Pancreas (tissue), 10 donors: ENCODE results near the gene AFF3. TPM values are rescaled to one million over a fixed set of nuclear protein-coding genes. Genes with fewer than 3 reads are reported as not detected.

Experiments used
- ATAC-seq, 4 donors: fragments of 200-7000 bp; cut with Tn5 transposase; one replicate each; pipeline versions ENCODE4 v1.8.0 to v1.9.1; 2020; ENCODE audit warnings: mild to moderate bottlenecking in 4 of 4, moderate library complexity in 4 of 4
- DNase-seq, 6 donors: peaks; one replicate each; pipeline ENCODE4 v3.0.0-alpha.2; 2020
- FAIRE-seq: peaks from 2 replicates; lab custom pipeline; 2012; peaks lifted over from hg19 to GRCh38; lab: Jason Lieb, UNC
- H3K27ac ChIP-seq, 4 donors: fragments of 200-600 bp; sonication (generic); 1 replicate in 3 of 4; 2 replicates in 1 of 4; pipeline versions ENCODE4 v1.5.0 to v1.8.0; 2020
- H3K27me3 ChIP-seq, 4 donors: fragments of 200-600 bp; one replicate each; pipeline ENCODE4 v1.8.0; 2021
- H3K36me3 ChIP-seq, 3 donors: fragments of 200-600 bp; sonication (generic) in 1 of 3; one replicate each; pipeline versions ENCODE4 v1.5.0 to v1.8.0; 2020 to 2021
- H3K4me1 ChIP-seq, 3 donors: fragments of 200-600 bp; one replicate each; pipeline ENCODE4 v1.8.0; 2021
- H3K4me3 ChIP-seq, 4 donors: fragments of 200-600 bp; sonication (generic) in 2 of 4; one replicate each; pipeline versions ENCODE4 v1.5.0 to v1.8.0; 2020 to 2021
- H3K9me3 ChIP-seq, 4 donors: fragments of 200-600 bp; one replicate each; pipeline ENCODE4 v1.8.0; 2021
- WGBS, 2 donors: extraction: QIAGEN DNeasy Blood & Tissue Kit; methylation state at CpG; one replicate each; pipeline ENCODE4 v1.1.7; 2013; 5-methylcytosine and 5-hydroxymethylcytosine counted together
- intact Hi-C, 3 donors: fragments of 100-400 bp; cut with DNase I; formaldehyde crosslinking; loops; one replicate each; pipeline versions ENCODE4 v1.11.1 to v1.14.2; 2022
- polyA plus RNA-seq, 2 donors: library from polyadenylated mRNA; stranded (reverse); fragments of 200-250 nt; gene quantifications; one replicate each; pipeline ENCODE4 v1.2.3, GENCODE V29; 2013
- total RNA-seq, 6 donors: library from RNA; stranded (reverse); fragmentation: NEBNext Ultra II Directional in 4 of 6; extraction: Animal tissue kit (Norgen Biotek cat#: 25700) in 4 of 6; gene quantifications; one replicate each; pipeline versions ENCODE4 v1.2.1 to v1.2.4, GENCODE V29; 2021 to 2023
- TF ChIP-seq, protein P1 (sequence below), 4 donors: fragments of 200-600 bp; sonication (generic) in 3 of 4; IDR thresholded peaks; one replicate each; pipeline versions ENCODE4 v1.5.0 to v1.8.0; 2021; ENCODE audit warnings: antibody characterized with exemption in 4 of 4
- donor health status: healthy with polysubstance abuse.
- donor health status: DM: no; HTN: no; CAD: no; lungs with moderate emphysema.
- donor health status: DM: no; HTN: no; CAD: no.
- donor health status: control.
- donor health status: control.
- donor health status: Bipolar disorder and iron deficiency.
- donor health status: DM: yes; HTN: yes; CAD: no.
- donor health status: DM: no; HTN: no; CAD: no.
- donor health status: DM: no; HTN: no; CAD: no.
- donor health status: DM: yes; HTN: yes; CAD: no.

AFF3 gene
- total and polyA plus RNA-seq, 8 donors: 0.19 to 1.1 (median 0.54) TPM

DNA sequence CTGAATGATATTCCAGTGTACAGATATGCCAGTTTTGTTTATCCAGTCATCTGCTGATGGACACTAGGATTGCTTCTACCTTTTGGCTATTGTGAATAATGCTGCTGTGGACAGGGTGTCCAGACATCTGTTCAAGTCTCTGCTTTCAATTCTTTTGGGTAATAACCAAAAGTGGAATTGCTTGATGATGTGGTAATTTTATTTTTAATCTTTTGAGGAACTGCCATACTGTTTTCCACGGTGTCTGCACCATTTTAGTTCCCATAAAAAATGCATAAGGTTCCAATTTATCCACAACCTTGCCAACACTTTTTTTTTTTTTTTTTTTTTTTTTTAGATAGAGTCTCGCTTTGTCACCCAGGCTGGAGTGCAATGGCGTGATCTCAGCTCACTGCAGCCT, 510.7 kb downstream of the AFF3 start:
- H3K4me3 ChIP-seq: no peak overlapping the region
- no peak for DNase-seq
- H3K27ac ChIP-seq: no peak overlapping the region
- WGBS, 2 donors: 84 to 98% methylated on average over 3 of the region's 3 CpGs
- TF ChIP-seq, protein P1, sequence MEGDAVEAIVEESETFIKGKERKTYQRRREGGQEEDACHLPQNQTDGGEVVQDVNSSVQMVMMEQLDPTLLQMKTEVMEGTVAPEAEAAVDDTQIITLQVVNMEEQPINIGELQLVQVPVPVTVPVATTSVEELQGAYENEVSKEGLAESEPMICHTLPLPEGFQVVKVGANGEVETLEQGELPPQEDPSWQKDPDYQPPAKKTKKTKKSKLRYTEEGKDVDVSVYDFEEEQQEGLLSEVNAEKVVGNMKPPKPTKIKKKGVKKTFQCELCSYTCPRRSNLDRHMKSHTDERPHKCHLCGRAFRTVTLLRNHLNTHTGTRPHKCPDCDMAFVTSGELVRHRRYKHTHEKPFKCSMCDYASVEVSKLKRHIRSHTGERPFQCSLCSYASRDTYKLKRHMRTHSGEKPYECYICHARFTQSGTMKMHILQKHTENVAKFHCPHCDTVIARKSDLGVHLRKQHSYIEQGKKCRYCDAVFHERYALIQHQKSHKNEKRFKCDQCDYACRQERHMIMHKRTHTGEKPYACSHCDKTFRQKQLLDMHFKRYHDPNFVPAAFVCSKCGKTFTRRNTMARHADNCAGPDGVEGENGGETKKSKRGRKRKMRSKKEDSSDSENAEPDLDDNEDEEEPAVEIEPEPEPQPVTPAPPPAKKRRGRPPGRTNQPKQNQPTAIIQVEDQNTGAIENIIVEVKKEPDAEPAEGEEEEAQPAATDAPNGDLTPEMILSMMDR (IDR thresholded peaks at IDR 0.05): no peak
- no peaks in the 10 kb centered on the region for H3K4me1 ChIP-seq
- no peaks in the 10 kb centered on the region for H3K9me3 ChIP-seq
- no peak for FAIRE-seq
- no peaks in the 10 kb centered on the region for H3K27me3 ChIP-seq
- no peak for ATAC-seq
- H3K36me3 ChIP-seq: no peaks in the 10 kb centered on the region
- intact Hi-C loops: no loop called here

DNA sequence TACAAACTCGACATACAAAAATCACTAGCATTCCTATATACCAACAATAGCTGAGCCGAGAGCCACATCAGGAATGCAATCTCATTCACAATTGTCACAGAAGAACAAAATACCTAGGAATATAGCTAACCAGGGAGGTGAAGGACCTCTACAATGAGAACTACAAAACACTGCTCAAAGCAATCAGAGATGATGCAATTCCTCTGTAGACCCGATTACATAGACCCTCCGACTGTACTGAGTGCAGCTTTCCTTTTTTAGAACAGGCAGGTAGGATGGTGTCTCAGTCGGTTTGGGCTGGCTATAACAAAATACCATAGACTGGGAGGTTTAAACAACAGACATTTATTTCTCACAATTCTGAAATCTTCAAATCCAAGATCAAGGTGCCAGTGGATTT, 513.1 kb downstream of the AFF3 start:
- Histone ChIP-seq H3K4me3 (no peak overlapping the region), H3K27me3 (no peaks in the 10 kb centered on the region), H3K27ac (no peak overlapping the region), H3K4me1 (no peaks in the 10 kb centered on the region), H3K36me3 (no peaks in the 10 kb centered on the region), H3K9me3 (no peaks in the 10 kb centered on the region)
- DNase-seq (no peak), ATAC-seq (no peak), FAIRE-seq (no peak)
- WGBS, 2 donors: 76 to 83% methylated on average over 5 of the region's 5 CpGs
- intact Hi-C loops: no loop called here
- TF ChIP-seq, protein P1 (IDR thresholded peaks at IDR 0.05): no peak

DNA sequence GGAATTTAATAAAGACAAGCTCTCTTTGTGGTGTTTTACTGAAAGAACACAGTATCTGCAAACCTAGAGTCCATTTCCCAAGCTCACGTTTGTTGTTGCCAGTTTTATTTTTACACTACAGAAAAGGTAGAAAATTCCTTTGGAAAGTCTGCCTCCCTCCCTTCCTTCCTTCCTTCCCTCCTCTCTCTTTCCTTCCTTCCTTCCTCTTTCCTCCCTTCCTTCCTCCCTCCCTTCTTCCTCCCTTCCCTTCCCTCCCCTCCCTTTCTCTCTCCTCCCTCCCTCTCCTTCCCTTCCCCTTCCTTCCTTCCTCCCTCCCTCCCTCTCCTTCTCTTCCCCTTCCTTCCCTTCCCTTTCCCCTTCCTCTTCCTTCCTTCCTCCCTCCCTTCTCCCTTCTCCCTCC, 516.2 kb downstream of the AFF3 start:
- ATAC-seq: no peak

DNA sequence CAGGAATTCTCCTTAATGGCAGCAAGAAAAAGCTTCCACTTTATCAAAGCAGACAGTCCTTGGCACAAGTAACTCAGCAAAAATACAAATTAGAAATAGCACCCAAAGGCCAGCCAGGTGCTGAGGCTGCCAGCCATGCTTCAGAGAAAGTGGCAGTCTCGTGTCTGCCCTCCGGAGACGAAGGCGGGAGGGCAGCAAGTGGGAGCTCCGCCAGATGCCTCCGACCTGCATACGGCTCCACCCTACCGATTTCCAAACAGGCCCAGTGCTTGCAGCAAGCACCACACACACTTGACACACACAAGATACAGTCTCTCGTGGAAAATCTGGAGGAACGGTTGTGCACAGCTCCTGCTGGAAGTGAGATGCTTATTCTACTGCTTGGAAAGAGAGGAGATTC, 517.7 kb downstream of the AFF3 start:
- DNase-seq (no peak), FAIRE-seq (no peak)
- intact Hi-C loops: no loop called here

More for the DNA sequence above, 516.2 kb downstream of the AFF3 start:
- FAIRE-seq: no peak
- 38 to 60% methylated on average over 1 of the region's 1 CpG for WGBS, 2 donors
- Histone ChIP-seq H3K36me3 (no peaks in the 10 kb centered on the region), H3K27ac (no peak overlapping the region), H3K27me3 (no peaks in the 10 kb centered on the region), H3K9me3 (no peaks in the 10 kb centered on the region), H3K4me1 (no peaks in the 10 kb centered on the region), H3K4me3 (no peak overlapping the region)
- intact Hi-C loops: no loop called here
- DNase-seq: no peak
- TF ChIP-seq, protein P1 (IDR thresholded peaks at IDR 0.05): no peak

DNA sequence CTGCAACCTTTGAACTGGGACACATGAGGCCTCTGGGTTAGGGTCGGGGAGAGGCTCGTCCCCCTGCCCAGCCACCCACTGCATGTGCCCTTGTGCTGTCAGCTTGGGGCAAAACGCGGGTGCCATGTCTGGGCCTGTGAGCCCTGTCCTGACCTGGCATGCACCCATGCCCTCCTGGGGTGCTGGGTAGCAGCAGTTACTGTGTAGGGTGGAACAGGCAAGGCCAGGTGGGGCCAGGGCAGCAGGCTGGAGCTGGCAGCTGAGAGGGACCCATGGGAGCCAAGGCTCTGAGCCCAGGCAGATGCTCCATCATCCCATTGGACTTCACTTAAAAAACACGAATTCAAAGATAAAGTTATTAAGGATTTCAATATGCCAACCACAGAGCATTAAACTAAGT, 518.8 kb downstream of the AFF3 start:
- Histone ChIP-seq H3K27ac (no peak overlapping the region), H3K27me3 (no peaks in the 10 kb centered on the region), H3K36me3 (no peaks in the 10 kb centered on the region), H3K4me3 (no peak overlapping the region), H3K9me3 (no peaks in the 10 kb centered on the region), H3K4me1 (no peaks in the 10 kb centered on the region)
- ATAC-seq (no peak), FAIRE-seq (no peak), DNase-seq (peak in 1 of 6 donors; percentile 44)
- intact Hi-C loops: no loop called here
- WGBS, 2 donors: 85 to 89% methylated on average over 5 of the region's 5 CpGs
- TF ChIP-seq, protein P1 (IDR thresholded peaks at IDR 0.05): no peak

More for the DNA sequence above, 517.7 kb downstream of the AFF3 start:
- 57 to 59% methylated on average over 10 of the region's 10 CpGs for WGBS, 2 donors
- Histone ChIP-seq H3K4me1 (no peaks in the 10 kb centered on the region), H3K36me3 (no peaks in the 10 kb centered on the region), H3K9me3 (no peaks in the 10 kb centered on the region), H3K4me3 (no peak overlapping the region), H3K27ac (no peak overlapping the region), H3K27me3 (no peaks in the 10 kb centered on the region)
- ATAC-seq: no peak
- TF ChIP-seq, protein P1 (IDR thresholded peaks at IDR 0.05): no peak
